ENCODE measurements around the gene TPX2. TPM values are rescaled to one million over a fixed set of nuclear protein-coding genes. Genes with fewer than 3 reads are reported as not detected.

TPX2 gene
- total RNA-seq, 1 experiment from 2014 or later = 101 TPM

DNA sequence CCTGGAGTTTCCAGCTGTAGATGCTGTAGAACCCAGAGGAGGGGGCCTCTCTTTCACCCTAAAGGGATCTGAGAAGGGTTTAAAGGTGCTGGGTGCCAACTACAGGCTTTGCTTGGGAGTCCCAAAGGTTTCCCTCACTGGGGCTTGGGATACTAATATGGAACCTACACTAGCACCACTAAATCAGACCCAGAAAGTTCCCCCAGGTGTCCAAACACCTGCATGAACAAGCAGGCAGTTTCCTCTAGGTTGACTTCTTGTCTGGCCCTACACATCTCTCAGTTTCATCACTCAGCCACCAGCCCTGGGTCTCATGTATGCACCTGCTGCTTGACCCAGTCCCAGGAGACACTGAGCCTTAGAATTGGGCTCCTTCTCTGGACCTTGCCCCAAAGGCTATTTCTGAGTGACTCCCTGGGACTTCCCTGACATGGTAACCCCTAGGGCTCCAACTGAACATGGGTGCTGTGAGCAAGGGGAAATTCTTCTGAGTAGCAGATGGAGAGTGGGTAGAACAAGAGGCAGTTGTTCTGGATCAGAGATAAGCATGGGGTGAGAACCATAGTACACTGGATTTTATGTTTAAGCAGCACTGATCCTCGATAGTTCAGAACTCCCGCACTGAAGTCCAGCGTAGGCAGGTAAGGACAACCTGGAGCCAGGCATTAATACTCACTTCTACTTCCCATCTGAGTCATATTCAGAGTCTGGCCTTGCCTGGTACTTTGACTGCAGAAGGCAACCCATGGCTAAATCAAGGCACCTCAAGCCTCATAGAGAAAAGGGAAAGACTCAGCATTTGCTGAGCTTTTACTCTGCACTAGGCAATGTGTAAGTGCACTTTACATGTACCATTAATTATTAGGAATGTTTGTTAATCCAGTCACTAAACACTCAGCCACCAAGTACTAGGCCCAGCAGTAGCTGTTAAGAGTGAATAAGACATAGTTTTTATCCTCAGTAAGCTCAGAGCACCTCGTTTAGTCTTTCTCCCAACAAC, 33.2 kb upstream of the TPX2 start:
- DNase-seq (ENCODE audit: low spot score) = peak; percentile 49

DNA sequence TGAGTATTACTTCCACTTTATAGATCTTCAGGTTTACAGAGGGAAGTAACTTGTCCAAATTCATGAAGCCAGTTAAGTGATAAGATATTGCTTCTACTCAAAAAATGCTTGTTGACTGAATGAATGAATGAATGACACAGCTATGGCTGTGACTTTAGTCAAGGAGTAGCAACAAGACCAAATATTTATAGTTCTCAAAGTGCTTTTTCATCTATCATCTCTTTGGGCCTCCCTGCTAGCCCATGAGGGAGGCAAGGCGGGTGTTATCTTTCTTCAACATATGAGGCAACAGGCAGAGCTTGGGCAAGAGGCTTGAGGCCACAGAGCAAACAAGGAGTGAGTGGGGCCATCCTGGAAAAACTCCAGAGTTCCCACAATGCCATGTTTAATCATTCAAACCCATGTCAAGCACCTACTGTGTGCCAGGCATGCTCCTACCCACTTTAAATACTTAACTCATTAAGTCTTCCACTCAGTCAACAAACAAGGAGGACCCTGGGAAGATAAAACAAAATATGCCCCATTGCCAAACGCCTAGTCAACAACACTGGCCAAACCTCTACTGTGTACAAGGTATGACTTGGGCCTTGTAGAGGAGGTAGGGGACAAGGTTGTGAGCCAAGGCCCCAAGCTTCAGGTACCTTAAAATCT, 32.4 kb upstream of the TPX2 start:
- DNase-seq (ENCODE audit: low spot score) = no peak

DNA sequence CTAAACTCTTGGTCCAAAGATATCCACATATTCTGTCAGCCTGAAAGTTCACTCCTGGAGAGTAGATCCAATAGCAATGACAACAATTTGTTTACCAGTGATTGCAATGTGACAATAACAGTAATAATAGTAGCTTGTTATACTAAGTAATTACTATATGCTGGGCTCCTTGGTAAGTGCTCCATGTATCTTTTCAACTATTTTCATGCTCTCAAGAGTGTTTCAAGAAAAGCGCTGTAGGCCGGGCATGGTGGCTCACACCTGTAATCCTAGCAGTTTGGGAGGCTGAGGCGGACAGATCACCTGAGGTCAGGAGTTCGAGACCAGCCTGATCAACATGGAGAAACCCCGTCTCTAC, 31.9 kb upstream of the TPX2 start:
- no peak for DNase-seq (ENCODE audit: low spot score)

GRCh38 chr20:31707994-31708735, 30.9 kb upstream of the TPX2 start:
- DNase-seq (ENCODE audit: low spot score) = peak; percentile 73

GRCh38 chr20:31708736-31709534, 30.2 kb upstream of the TPX2 start:
- DNase-seq (ENCODE audit: low spot score) = peak; percentile 54

DNA sequence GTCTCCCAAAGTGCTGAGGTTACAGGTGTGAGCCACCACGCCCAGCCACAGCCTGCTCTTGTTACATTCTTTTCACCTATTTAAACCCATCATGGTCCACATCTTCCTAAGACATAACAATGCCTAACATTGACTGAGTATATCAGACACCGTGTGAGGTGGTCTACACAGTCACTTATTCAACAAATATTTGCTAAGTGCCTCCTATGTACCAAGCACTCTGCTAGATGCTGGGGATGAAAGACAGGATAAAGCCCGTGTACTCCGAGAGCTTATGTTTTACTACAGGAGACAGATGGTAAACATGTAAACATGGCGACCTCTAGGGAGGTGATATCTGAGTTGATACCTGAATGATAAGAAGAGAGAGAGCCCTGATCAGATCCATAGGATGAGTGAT, 29.2 kb upstream of the TPX2 start:
- no peak for DNase-seq (ENCODE audit: low spot score)

GRCh38 chr20:31710423-31711108, 28.5 kb upstream of the TPX2 start:
- no peak for DNase-seq (ENCODE audit: low spot score)

- no peak for DNase-seq (ENCODE audit: low spot score)
These were observed 27.6 kb upstream of the TPX2 start for GRCh38 chr20:31711179-31712111.

- DNase-seq (ENCODE audit: low spot score) = peak; percentile 87
These were observed 27.0 kb upstream of the TPX2 start for GRCh38 chr20:31712112-31712553.

- peak; percentile 99 for DNase-seq (ENCODE audit: low spot score)
These were observed 26.4 kb upstream of the TPX2 start for GRCh38 chr20:31712564-31713311.

DNA sequence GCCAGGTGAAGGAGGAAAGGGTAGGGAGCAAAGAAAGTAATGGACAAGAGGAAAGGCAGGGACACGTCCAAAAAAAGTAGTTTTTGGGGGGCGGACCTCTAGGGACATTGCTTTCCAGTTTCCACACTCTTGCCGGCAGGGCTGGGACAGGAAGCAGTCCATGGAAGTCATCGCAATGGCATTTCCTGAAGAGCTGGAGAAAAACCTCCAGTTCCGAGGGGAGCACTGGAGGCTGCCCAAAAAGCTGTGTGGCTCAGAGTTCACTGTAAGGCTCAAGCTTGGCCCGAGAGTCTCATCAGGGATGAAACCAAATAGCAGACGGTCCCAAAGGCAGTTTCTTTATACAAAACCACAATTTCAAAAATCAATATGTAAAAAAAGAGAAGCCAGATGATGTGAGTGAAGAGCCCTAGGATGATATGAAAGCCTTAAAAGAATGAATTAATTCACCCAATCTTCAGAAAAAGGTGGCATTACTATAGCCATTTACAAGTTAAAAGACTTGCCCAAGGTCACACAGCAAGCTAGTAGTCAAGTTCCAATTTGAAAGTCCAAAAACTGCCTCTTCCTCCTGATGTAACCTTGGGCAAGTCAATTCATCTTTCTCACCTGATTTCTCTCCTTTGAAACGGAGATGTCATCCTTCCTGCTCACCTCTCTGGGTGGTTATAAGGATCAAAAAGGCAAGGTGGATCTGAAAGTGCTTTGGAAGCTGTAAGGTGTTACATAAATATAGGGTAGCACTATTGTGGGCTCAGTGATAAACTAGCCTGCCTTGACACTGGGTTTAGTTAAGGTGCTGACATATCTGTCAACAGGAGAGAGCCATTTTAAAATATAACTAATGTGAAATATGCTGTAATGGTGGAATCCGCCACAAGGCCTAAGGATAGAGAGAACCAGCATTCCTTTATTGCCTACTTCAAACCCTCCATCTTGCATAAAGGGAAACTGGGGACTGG, 25.5 kb upstream of the TPX2 start:
- peak; percentile 80 for DNase-seq (ENCODE audit: low spot score)

DNA sequence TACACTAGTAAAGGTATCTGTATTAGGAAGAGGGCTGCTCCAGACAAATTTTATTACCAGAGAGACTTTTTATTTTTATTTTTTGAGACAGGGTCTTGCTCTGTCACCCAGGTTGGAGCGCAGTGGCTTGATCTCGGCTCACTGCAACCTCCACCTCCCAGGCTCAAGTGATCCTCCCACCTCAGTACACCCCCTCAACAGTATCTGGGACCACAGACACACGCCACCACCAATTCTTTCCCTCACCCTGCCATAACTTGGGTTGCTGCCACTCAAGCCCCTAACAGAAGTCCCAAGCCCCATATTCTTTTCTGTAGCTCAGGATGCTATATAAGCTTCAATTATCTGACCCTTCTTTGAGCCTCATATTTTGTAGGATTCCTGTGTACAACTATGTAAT, 23.3 kb upstream of the TPX2 start:
- DNase-seq (ENCODE audit: low spot score) = no peak

- no peak for DNase-seq (ENCODE audit: low spot score)
These were observed 22.7 kb upstream of the TPX2 start for GRCh38 chr20:31716351-31716750.

DNA sequence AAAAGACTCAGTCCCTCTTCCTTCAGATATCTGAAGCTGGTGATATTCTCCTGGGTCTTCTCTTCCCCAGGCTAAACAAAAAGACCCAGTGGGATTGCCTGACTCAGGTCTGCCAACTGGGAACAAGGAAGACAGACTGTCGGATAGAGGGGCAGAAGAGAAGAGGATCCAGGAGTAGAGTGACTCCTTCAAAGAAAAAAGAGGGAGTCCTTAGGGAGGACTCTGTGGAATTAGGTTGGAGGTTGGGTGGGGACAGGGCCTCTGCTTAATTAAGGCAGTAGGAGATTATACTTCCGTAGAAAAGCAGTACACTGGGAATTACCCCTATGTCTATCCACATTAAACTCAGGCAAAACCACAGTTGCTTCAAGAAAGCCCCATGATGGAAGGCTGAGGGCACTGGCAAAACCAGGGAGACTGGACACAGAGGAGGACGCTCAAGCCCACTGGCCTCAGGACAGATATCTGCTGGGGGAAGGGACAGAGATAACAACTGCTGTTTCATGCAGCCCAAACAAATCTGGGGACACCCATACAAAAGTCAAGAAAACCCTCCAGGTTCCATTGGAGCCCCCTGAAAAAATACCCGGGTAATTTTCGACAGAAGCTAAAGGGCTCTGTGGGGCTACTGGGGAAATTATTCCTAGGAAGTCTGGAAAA, 22.1 kb upstream of the TPX2 start:
- no peak for DNase-seq (ENCODE audit: low spot score)

- DNase-seq (ENCODE audit: low spot score) = no peak
These were observed 21.4 kb upstream of the TPX2 start for GRCh38 chr20:31717478-31718201.

- no peak for DNase-seq (ENCODE audit: low spot score)
These were observed 20.0 kb upstream of the TPX2 start for GRCh38 chr20:31718952-31719643.
